RKO (cell line): ENCODE data around the gene AK9.
"Not testable (repeated sequence)": the region's sequence is repeated elsewhere in the genome, so short reads cannot be mapped to it uniquely, and the experiment has no call there.

ENCODE experiments used
- DNase-seq: peaks from one replicate; pipeline ENCODE4 v3.0.0-alpha.2; 2016; ENCODE audit warnings: low spot score

The AK9 gene

GRCh38 chr6:109625199-109625598 is 65.8 kb downstream of the AK9 start:
- no peak for DNase-seq

GRCh38 chr6:109623288-109623687 is 67.7 kb downstream of the AK9 start:
- DNase-seq: peak; percentile 22

- no peak for DNase-seq
These were observed 78.7 kb downstream of the AK9 start for GRCh38 chr6:109612268-109612667.

DNA sequence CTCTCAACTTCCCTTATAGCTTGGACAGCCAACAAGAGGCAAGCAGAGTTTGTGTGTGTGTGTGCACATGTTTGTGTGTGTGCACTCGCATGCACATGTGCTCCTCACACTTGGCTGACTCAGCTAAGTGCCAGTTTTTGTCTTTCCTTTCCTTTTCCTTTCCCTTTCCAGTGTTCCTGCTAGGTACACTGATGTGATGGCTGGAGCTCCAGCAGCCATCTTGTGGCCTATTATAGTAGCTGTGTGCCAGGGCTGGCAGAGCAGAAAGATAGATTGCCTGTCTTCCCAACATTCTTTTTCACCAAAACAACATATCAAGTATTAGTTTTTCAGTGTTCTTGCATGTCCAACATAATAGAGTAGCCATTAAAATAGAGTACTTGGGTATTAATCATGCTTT is 79.5 kb downstream of the AK9 start:
- DNase-seq: no peak

DNA sequence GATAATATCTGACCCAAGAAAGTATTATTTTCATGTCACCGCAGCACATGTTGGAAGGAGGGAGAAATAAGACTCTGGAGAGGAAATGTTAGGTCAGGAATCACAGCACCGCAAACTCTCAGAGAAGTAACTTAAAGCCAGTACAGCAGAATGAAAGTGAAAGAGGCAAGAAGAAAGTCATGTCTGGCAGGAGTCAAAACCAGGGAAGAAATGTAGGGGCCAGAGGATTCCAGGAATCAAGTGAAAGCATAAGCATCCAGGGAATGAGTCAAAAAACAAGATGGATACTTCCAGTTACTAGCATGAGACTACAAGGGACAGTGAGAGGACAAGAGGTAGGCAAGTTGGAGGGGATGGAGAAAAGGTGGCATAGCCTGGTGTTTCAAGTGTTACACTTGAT is 80.4 kb downstream of the AK9 start:
- no peak for DNase-seq

GRCh38 chr6:109609737-109610136 is 81.3 kb downstream of the AK9 start:
- DNase-seq: no peak

DNA sequence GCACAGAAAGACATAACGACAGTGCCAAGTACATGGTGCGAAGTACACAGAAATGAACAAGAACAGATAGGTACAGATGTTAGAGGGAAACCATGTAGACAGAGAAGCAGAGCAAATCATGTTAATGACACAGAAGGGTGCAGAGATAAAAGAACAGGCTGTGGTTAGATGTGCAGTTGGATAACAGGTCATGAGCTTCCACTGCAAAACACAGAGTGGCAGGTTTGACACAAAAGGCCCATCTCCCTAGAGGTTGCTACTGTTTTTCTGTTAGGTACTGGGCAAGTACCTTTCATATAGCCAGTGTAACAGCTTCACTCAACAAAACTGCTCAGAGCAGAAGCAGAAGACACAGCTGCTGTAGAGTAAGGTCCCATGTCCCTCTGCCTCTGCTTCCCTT is 84.6 kb downstream of the AK9 start:
- DNase-seq: no peak

DNA sequence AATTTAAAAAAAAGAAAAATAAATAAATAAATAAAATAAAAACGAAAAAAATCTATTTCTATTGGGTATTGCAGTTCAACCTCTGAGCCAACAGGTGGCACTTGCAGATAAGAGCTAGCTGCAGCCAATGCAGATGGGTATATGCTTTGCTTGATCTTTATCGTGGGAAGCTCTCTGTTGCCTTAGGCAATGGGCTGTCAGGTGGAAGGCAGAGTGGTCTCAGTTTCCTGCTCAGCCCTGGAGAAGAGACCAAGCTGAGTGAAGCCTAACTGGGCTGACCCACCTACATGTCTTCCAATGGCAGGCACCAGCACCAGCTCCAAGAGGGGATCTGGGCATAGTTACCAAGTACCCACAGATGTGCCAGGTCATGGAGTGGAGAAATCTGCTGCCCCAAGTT is 95.0 kb downstream of the AK9 start:
- peak; percentile 47 for DNase-seq

DNA sequence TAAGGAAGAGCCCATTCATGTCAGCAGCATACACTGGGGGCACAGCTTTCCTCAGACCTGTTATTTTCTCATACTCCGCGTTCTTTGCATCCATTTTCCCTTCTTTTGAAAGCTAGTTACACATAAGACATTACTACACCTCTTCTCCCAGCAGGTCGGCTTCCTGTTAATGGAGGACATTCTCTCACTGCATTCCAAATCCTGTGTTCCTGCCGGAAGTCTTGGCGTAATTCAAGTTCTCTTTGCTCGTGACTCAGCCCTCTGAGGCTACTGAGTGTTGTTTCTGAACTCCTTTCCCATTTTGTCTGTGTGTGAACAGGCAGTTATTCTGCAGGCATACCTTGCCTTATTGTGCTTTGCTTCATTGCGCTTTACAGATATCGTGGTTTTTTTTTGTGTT is 110.5 kb downstream of the AK9 start:
- DNase-seq: no peak

DNA sequence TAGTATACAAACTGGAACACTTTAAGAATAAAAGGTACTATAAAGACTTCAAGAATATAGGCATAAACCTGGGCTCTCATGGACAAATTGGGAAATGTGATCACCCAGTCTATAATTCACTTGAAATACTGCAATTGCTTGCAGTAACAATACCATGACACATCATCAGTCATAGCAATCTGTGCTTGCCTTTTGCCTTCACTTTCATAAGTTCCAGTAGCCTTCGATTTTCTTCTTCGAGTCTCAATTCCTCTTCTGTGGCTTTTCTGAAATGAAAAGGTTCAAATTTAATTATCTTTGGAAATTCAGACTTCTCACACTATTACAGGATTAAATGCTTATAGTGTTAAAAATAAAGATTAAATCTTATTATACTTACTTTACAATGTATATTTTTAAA is 111.6 kb downstream of the AK9 start:
- peak; percentile 32 for DNase-seq

GRCh38 chr6:109569901-109570300 is 121.1 kb downstream of the AK9 start:
- not testable (repeated sequence) for DNase-seq

DNA sequence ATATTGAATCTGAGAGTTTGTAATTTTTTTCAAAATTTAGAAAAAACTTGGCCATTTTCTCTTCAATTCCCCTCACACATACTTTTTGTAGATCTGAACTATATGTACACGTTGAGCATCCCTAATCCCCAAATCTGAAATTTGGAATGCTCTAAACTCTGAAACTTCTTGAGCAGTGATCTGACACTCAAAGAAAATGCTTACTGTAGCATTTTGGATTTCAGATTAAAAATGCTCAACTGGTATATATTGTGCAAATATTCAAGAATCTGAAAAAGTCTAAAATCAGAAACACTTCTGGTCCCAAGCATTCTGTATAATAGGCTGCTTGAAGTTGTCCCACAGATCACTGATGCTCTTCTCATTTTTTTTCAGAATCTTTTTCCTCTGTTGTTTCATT is 129.2 kb downstream of the AK9 start:
- DNase-seq: no peak

DNA sequence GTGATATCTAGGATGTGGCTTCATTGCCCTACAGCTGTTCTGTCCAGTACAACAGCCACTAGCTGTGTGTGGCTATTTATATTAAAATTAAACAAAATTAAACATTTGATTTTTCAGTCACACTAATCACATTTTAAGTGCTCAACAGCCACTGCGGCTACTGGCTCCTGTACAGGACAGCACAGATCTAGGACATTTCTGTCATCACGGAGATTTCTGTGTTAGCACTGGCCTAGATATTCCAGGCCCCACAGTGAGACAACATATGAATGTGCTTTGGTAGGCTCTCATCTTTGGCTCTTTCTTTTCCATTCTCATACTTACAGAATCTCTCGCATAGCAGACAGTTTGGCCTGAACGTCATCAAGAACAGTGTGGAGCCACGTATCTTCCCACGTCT is 159.6 kb downstream of the AK9 start:
- DNase-seq: no peak

DNA sequence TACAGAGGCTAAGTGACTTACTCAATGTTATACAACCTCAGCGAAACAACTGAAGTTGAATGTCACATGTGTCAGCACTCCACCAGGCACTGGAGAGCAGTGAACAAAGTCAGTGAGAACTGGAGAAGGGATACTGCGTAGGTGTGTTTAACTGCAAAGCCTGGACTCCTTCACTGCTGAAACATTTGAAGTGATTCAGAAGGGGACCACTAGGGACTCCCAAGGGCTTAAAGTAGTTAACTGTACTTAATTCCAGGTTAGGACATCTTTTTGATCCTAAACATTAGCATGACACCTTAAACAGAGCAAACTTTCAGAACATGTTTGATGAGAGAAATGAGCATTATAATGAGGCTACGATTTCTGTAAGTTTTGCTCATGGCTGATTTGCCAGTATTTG is 163.0 kb downstream of the AK9 start:
- DNase-seq: peak; percentile 66

DNA sequence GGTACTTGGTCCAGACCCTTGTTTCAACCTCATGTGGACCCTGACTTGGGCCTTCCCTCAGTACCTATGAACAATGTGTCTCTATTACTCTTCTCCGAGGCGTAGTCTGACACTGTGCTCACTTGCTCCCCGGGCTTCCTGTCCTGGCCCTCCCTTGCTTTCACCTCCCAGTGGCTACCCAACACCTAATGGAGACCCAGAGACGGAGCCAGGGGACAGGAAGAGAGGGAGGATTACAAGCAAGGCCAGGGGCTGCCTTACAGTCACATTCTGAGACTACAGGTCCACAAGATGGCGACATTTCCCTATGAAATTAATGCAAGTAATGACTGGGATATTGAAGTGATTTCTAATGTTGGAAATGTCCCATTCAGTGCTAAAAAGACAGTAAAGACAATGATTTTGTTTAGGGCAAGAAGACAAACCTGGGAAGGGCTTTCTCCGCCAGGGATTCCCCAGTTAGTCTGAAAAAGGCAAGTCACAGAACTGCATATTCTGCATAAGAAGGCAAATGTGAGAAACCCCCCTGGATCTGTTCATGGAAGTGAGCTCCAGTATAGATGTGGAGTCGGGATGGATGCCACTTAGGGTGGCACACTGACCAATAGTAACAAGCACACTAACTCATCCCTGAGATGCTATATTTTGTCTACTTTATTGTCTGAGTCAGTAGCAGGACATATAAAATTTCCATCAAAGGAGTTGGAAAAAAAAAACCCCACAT is 163.9 kb downstream of the AK9 start:
- peak; percentile 81 for DNase-seq

- no peak for DNase-seq
These were observed 166.9 kb downstream of the AK9 start for GRCh38 chr6:109524129-109524528.

- no peak for DNase-seq
These were observed 167.5 kb downstream of the AK9 start for GRCh38 chr6:109523478-109523877.

GRCh38 chr6:109521080-109521479 is 169.9 kb downstream of the AK9 start:
- no peak for DNase-seq

DNA sequence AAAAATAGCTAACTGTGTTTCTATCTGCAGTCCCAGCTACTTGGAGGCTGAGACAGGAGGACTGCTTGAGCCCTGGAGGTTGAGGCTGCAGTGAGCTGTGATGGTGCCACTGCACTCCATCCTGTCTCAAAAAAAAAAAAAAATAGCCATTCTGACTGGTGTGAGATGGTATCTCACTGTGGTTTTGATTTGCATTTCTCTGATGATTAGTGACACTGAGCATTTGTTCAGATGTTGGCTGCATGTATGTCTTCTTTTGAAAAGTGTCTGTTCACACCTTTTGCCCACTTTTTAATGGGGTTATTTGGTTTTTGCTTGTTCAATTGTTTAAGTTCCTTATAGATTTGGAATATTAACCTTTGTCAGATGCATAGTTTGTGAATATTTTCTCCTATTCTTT is 171.4 kb downstream of the AK9 start:
- not testable (repeated sequence) for DNase-seq

DNA sequence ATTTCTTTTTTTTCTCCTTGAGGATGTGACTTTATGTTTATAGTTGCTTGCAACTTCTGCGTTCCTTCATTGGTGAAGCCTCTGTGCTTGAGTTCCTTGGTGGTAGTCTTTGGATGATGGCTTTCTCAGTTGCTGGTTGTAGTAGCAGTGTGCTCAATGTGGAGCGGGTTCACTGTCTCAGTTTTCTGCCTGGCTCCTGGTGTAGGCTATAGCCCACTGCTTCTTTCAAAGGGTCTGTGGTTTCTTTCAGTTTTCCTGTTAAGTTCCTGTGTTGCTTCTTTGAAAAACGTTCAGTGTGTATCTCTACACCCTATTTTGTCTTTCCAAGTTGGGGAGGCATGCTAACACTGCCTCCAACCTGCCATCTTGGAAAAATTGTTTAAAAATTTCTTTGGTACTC is 174.1 kb downstream of the AK9 start:
- DNase-seq: no peak

DNA sequence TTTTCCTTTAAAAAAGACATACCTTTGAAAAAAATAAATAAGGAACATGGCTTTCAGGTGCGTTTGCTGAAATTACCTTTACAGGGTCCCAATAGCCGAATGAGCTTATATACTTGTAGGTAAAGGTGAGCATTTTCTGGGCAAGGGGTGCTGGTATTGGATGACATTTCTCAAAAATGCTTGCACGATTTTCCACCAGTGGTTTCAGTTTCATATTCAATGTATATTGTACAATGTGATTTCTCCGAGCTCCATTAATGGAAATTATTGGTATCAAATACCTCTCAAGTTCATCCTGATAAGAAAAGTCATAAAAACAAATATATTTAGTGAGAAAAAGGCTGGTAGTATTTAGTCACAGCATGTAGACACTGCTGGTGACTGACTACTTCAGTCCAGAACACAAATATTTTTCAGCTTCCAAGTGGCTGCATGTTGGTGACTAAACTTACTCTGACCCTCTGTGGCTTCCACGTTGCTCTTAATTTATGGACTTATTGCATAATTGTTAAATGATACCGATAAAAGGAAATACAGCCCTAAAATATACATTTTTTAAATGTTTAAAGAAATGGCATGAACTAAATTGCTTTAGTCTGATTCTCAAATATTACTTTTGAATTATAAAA is 175.1 kb downstream of the AK9 start:
- peak; percentile 9 for DNase-seq

DNA sequence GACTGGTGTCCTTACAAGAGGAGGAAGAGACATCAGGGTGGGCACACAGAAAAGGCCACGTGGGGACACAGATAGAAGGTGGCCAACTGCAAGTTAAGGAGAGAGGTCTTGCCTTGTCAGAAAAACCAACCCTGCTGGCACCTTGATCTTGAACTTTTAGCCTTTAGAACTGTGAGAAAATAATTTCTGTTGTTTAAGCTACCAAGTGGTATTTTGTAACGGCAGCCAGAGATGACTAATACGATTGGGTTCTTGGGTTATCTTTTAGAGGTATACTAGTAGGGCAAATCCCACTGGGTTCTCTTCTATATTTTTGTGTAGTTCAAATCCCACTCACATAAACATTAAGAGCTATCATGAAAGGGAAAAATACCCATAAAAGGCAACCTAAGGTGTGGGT is 176.1 kb downstream of the AK9 start:
- no peak for DNase-seq

DNA sequence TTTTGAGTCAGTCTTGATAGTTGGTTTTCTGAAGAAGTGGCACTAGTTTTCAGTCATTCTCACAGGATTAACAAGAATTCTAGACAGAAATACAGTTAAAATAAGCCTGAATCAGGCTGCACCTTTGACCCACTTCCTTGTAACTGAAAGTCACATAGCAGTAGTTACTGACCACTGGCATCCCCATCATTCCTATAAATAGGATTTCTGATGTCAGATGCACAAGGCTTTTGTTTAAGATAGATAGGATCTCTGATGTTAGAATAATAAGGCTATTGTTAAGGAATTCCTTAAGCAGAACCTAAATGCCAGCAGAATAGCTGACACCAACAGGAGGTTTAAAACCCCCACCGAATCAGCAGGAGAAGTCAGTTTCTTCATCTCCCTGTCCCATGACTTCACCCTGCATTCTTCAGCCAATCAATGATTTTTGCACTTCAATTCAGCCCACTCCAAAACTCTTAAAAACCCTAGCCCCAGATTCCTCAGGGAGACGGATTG is 177.4 kb downstream of the AK9 start:
- no peak for DNase-seq

DNA sequence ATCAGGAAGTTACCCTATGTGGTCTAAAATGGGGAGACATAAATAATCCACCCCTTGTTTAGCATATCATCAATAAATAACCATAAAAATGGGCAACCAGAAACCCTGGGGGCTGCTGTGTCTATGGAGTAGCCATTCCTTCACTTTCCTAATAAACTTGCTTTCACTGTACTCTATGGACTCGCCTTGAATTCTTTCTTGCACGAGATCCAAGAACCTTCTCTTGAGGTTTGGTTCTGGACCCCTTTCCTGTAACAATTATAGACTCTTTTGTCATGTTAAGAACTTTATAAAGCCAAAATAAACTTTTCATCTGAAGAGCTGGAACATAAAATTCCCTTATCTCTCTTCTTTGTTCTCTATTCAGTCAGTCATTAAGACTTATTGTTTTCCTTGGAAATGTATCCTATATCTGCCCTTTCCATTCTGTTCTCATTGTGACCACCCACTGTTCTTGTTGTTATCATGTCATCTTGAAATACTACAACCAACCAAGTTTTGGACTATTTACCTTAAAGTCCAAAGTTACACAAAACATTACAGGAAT is 178.7 kb downstream of the AK9 start:
- no peak for DNase-seq
